Neural progenitor cell (in vitro differentiated cells): ENCODE measurements around the gene FAM89B.

Experiments used
- EZH2 ChIP-seq: fragments of 200-600 bp; sonication (generic); IDR thresholded peaks from 2 replicates; pipeline ENCODE4 v1.6.1; 2017; ENCODE audit warnings: antibody characterized with exemption, mild to moderate bottlenecking, moderate library complexity
- EZH2phosphoT487 ChIP-seq: fragments of 200-600 bp; sonication (generic); IDR thresholded peaks from 2 replicates; pipeline ENCODE4 v1.6.1; 2017; ENCODE audit warnings: antibody characterized with exemption
- TF ChIP-seq, protein P1 (sequence below): fragments of 200-600 bp; sonication (generic); IDR thresholded peaks from 2 replicates; pipeline ENCODE4 v1.5.1; 2017; ENCODE audit warnings: antibody characterized with exemption, mild to moderate bottlenecking

DNA sequence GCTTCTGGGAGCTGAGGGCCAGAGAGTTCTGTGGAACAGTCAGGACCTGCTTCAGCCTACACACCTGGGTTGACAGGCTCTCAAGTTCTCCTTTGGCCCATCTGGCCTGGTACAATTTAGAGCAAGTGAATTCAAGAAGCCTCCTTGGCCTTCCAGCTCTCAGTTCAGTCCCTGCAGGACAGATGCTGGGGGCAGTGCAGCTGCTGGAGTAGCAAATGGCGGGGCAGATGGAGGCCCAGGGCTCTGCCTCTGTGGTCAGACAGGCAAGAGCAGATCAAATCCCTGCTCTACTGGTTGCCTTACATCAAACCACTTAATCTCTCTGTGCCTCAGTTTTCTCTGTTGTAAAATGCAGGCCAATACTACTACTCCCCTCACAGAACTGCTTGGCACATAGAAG, 31.9 kb downstream of the FAM89B start:
- TF ChIP-seq, protein P1, sequence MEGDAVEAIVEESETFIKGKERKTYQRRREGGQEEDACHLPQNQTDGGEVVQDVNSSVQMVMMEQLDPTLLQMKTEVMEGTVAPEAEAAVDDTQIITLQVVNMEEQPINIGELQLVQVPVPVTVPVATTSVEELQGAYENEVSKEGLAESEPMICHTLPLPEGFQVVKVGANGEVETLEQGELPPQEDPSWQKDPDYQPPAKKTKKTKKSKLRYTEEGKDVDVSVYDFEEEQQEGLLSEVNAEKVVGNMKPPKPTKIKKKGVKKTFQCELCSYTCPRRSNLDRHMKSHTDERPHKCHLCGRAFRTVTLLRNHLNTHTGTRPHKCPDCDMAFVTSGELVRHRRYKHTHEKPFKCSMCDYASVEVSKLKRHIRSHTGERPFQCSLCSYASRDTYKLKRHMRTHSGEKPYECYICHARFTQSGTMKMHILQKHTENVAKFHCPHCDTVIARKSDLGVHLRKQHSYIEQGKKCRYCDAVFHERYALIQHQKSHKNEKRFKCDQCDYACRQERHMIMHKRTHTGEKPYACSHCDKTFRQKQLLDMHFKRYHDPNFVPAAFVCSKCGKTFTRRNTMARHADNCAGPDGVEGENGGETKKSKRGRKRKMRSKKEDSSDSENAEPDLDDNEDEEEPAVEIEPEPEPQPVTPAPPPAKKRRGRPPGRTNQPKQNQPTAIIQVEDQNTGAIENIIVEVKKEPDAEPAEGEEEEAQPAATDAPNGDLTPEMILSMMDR = no peak
- TF ChIP-seq EZH2 (no peak), EZH2phosphoT487 (no peak)
